Lower leg skin (tissue), 4 donors: ENCODE data around the gene WIPF3. TPM values are rescaled to one million over a fixed set of nuclear protein-coding genes. Genes with fewer than 3 reads are reported as not detected.
"Not testable (repeated sequence)": the region's sequence is repeated elsewhere in the genome, so short reads cannot be mapped to it uniquely, and the experiment has no call there.

ENCODE experiments used
- DNase-seq, 2 donors: peaks; one replicate each; pipeline ENCODE4 v3.0.0-alpha.2; 2019; ENCODE audit warnings: low spot score in 2 of 2
- H3K4me3 ChIP-seq: fragments of 200-600 bp; sonication (generic); 2 replicates; pipeline ENCODE4 v1.5.1; 2017; ENCODE audit warnings: mild to moderate bottlenecking, low read depth; ENCODE audit not compliant: poor library complexity, severe bottlenecking
- POLR2A ChIP-seq, 2 donors: fragments of 450-650 bp; IDR thresholded peaks; one replicate each; pipeline ENCODE4 v1.6.1; 2016 to 2017; ENCODE audit warnings: antibody characterized with exemption in 2 of 2, mild to moderate bottlenecking in 1 of 2, moderate library complexity in 1 of 2
- WGBS, 2 donors: methylation state at CpG; one replicate each; pipeline ENCODE4 v1.1.5; 2018; 5-methylcytosine and 5-hydroxymethylcytosine counted together
- intact Hi-C: fragments of 100-400 bp; cut with DNase I; formaldehyde crosslinking; loops from one replicate; pipeline ENCODE4 v1.15.0; 2023; ENCODE audit warnings: low total_unique reads
- total RNA-seq, 4 donors: library from RNA; depleted of rRNA; stranded (reverse); fragments of >200 nt; gene quantifications; one replicate each; pipeline ENCODE4 v1.1.0, GENCODE V29; 2016
- TF ChIP-seq, protein P1 (sequence below), 3 donors: fragments of 450-650 bp; IDR thresholded peaks; one replicate each; pipeline ENCODE4 v1.5.1; 2016; ENCODE audit warnings: antibody characterized with exemption in 3 of 3, mild to moderate bottlenecking in 3 of 3, moderate library complexity in 2 of 3

The WIPF3 gene
- total RNA-seq, 4 donors from 2014 or later, result 0.23 to 1.2 (median 0.82) TPM

DNA sequence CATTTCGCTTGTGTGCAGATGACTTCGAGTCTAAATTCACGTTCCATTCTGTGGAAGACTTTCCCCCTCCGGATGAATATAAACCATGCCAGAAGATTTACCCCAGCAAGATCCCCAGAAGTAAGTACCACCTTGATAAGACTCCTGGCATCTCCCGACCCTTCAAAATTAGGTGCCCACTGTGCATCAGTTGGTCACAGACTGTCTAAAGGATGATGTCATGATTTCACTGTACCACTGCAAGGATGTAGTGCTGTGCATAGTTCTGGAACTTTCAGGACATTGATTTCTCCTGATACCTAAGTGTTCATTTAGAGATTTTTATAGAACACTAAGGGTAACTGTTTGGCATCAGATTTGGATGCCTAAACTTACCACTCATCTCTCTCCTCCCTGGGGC lies 83.0 kb downstream of the WIPF3 start:
- TF ChIP-seq, protein P1, sequence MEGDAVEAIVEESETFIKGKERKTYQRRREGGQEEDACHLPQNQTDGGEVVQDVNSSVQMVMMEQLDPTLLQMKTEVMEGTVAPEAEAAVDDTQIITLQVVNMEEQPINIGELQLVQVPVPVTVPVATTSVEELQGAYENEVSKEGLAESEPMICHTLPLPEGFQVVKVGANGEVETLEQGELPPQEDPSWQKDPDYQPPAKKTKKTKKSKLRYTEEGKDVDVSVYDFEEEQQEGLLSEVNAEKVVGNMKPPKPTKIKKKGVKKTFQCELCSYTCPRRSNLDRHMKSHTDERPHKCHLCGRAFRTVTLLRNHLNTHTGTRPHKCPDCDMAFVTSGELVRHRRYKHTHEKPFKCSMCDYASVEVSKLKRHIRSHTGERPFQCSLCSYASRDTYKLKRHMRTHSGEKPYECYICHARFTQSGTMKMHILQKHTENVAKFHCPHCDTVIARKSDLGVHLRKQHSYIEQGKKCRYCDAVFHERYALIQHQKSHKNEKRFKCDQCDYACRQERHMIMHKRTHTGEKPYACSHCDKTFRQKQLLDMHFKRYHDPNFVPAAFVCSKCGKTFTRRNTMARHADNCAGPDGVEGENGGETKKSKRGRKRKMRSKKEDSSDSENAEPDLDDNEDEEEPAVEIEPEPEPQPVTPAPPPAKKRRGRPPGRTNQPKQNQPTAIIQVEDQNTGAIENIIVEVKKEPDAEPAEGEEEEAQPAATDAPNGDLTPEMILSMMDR (IDR thresholded peaks at IDR 0.05), result no peak
- TF ChIP-seq POLR2A (IDR thresholded peaks at IDR 0.05), result no peak
- intact Hi-C loops, result no loop called here
- no peak for DNase-seq
- 78 to 79% methylated on average over 5 of the region's 5 CpGs for WGBS, 2 donors
- no peak overlapping the region for H3K4me3 ChIP-seq

DNA sequence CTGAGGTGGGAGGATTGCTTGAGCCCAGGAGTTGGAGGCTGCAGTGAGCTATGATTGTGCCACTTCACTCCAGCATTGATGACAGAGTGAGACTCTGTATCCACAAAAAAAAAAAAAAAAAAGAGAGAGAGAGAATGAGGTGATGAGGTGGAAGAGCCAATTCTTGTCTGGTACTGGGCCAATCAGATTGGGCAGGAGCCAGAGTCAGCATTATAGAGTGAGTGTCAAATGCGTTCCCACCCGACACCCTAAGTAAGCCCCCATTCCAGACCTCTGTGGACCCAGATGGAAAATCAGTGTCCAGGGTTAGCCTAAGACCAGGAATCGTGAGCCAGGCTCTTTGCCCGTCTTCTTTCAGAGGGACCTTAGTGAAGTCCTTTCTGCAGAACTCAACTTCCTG lies 83.9 kb downstream of the WIPF3 start:
- DNase-seq, result no peak
- no peak for TF ChIP-seq POLR2A (IDR thresholded peaks at IDR 0.05)
- TF ChIP-seq, protein P1 (IDR thresholded peaks at IDR 0.05), result no peak
- WGBS, 2 donors, result 86 to 87% methylated on average over 4 of the region's 4 CpGs
- intact Hi-C loops, result no loop called here
- H3K4me3 ChIP-seq, result no peak overlapping the region

DNA sequence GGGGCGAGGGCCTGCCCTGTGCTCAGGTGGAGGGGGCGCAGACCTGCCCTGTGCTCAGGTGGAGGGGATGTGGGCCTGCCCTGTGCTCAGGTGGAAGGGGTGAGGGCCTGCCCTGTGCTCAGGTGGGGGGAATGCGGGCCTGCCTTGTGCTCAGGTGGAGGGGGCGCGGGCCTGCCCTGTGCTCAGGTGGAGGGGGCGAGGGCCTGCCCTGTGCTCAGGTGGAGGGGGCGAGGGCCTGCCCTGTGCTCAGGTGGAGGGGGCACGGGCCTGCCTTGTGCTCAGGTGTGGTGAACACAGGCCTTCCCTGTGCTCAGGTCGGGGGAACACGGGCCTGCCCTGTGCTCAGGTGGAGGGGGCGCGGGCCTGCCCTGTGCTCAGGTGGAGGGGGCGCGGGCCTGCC lies 84.5 kb downstream of the WIPF3 start:
- H3K4me3 ChIP-seq, DNase-seq, intact Hi-C loops: not testable (repeated sequence)
- 89% methylated on average over 5 to 7 of the region's 14 CpGs for WGBS, 2 donors

DNA sequence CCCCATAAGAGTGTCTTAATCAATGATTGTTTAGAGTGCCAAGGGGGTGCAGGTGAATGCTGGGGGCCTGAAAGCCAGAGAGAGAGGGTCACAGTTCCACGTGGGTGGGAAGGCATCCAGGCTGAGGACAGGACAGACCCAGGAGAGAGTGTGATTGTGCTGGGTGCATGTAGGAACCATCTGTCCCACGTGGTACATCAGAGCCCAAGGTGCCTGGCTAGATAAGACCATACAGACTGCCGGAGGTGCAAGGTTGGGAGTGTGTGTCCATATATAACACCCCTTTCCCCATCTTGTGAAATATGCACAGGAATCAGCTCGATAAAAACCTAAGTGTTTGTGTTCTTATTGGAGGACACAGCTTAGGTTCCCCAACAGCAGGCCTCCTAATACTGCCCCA lies 85.5 kb downstream of the WIPF3 start:
- no peak for DNase-seq
- WGBS, 2 donors, result 87 to 88% methylated on average over 4 of the region's 4 CpGs
- intact Hi-C loops, result no loop called here
- H3K4me3 ChIP-seq, result no peak overlapping the region
- TF ChIP-seq, protein P1 (IDR thresholded peaks at IDR 0.05), result no peak
- no peak for TF ChIP-seq POLR2A (IDR thresholded peaks at IDR 0.05)

DNA sequence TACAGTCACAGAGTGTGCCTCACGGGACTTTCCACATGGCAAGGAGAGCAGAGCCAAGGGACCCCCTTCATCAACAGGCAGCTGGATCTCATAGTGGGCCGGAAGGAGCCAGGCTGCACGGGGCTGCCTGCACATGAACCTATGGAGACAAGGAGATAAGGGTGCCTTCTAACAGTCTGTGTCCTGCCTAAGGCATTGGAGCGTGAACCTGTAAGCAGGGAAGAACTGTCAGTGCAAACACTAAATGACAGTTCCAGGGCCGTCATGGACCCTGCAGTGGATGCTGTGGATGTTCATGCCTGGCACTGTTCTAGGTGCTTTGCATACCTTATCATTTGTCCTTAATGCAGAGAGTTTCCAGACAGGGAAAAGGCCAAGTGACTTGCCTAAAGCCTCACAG lies 85.9 kb downstream of the WIPF3 start:
- no peak for DNase-seq
- intact Hi-C loops, result no loop called here
- no peak overlapping the region for H3K4me3 ChIP-seq
- TF ChIP-seq, protein P1 (IDR thresholded peaks at IDR 0.05), result no peak
- no peak for TF ChIP-seq POLR2A (IDR thresholded peaks at IDR 0.05)
- WGBS, 2 donors, result 87 to 93% methylated on average over 5 of the region's 5 CpGs

DNA sequence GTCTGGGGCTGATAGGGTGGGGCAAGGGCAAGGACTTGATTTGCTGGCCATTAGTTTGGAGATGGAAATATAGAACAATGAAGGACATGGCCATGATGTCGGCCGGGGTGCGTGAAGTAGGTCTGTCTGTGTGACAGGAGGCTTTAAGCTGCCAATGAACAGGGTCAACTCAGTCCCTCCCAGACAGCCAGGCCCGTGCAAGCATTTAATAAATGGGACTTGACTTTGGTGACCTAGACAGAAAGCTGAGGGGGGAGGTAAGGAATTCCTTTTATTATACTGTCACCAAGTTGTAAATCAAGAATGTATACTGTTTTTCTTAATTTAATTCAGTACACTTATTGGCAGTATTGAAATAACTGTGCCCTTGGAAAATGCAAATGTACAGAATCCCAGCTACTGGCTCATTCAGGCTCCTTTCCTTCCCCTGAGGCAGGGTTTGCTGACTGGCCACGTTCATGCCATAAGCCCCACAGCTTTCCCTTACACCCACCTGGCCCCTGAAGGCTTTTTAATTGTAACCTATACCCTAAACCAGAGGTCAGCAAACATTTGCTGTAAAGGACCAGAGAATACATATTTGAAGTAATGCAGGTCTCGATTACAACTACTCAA lies 87.2 kb downstream of the WIPF3 start:
- no peak overlapping the region for H3K4me3 ChIP-seq
- TF ChIP-seq, protein P1 (IDR thresholded peaks at IDR 0.05), result no peak
- no peak for DNase-seq
- intact Hi-C loops, result no loop called here
- WGBS, 2 donors, result 71 to 78% methylated on average over 6 of the region's 6 CpGs
